ENCODE measurements around the gene FOXP2. TPM values are rescaled to one million over a fixed set of nuclear protein-coding genes. Genes with fewer than 3 reads are reported as not detected.

FOXP2 gene
- total and polyA plus RNA-seq, 9 of the 15 experiments (the other 6 are each of a cell fraction or from before 2014, with no cell fraction given) = not detected

- TF ChIP-seq, protein P1, sequence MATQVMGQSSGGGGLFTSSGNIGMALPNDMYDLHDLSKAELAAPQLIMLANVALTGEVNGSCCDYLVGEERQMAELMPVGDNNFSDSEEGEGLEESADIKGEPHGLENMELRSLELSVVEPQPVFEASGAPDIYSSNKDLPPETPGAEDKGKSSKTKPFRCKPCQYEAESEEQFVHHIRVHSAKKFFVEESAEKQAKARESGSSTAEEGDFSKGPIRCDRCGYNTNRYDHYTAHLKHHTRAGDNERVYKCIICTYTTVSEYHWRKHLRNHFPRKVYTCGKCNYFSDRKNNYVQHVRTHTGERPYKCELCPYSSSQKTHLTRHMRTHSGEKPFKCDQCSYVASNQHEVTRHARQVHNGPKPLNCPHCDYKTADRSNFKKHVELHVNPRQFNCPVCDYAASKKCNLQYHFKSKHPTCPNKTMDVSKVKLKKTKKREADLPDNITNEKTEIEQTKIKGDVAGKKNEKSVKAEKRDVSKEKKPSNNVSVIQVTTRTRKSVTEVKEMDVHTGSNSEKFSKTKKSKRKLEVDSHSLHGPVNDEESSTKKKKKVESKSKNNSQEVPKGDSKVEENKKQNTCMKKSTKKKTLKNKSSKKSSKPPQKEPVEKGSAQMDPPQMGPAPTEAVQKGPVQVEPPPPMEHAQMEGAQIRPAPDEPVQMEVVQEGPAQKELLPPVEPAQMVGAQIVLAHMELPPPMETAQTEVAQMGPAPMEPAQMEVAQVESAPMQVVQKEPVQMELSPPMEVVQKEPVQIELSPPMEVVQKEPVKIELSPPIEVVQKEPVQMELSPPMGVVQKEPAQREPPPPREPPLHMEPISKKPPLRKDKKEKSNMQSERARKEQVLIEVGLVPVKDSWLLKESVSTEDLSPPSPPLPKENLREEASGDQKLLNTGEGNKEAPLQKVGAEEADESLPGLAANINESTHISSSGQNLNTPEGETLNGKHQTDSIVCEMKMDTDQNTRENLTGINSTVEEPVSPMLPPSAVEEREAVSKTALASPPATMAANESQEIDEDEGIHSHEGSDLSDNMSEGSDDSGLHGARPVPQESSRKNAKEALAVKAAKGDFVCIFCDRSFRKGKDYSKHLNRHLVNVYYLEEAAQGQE (IDR thresholded peaks at IDR 0.05; ENCODE audit: borderline replicate concordance) = no peak
- TF ChIP-seq, protein P1 (CRISPR knock-in tag; IDR thresholded peaks at IDR 0.05; ENCODE audit: low read depth) = no peak
- TF ChIP-seq ZNF24 (IDR thresholded peaks at IDR 0.05) = no peak
- no peak for TF ChIP-seq ZNF75A (CRISPR knock-in tag; IDR thresholded peaks at IDR 0.05)
- TF ChIP-seq ZNF212 (CRISPR knock-in tag; IDR thresholded peaks at IDR 0.05) = no peak
- TF ChIP-seq PRDM10 (IDR thresholded peaks at IDR 0.05; ENCODE audit: partially characterized antibody) = no peak
- no peak for TF ChIP-seq ILK (tag; IDR thresholded peaks at IDR 0.05; ENCODE audit: borderline replicate concordance, low read depth)
These were observed 154.6 kb downstream of the FOXP2 start (continued) for GRCh38 chr7:114569220-114569619.
